ENCODE measurements around the gene GCNA. TPM values are rescaled to one million over a fixed set of nuclear protein-coding genes. Genes with fewer than 3 reads are reported as not detected.

Gene GCNA
- total and polyA plus RNA-seq, 2 experiments from 2014 or later = 1.2 to 1.5 TPM

GRCh38 chrX:71637253-71637618 lies 59.0 kb downstream of the GCNA start:
- Mint-ChIP-seq H3K4me1 (no peaks in the 10 kb centered on the region), H3K4me3 (no peak overlapping the region), H3K27me3 (ENCODE audit: insufficient read depth, low read depth, poor library complexity) (peaks cover 2% of the 10 kb centered on the region), H3K9me3 (no peaks in the 10 kb centered on the region), H3K36me3 (ENCODE audit: low read depth) (no peaks in the 10 kb centered on the region), H3K27ac (no peak overlapping the region; the same call in 1 of the 2 replicates)
- Histone ChIP-seq H3K9me2 (ENCODE audit: insufficient read depth) (no peaks in the 10 kb centered on the region), H3K27me3 (ENCODE audit: insufficient read depth) (no peaks in the 10 kb centered on the region), H3K4me2 (no peak overlapping the region), H4K20me1 (replicated peaks; ENCODE audit: insufficient read depth) (no peaks in the 10 kb centered on the region), H3K4me3 (no peak overlapping the region), H3K79me2 (replicated peaks; ENCODE audit: insufficient read depth) (no peaks in the 10 kb centered on the region), H3K27ac (ENCODE audit: low read depth) (no peak overlapping the region), H2AFZ (no peak overlapping the region), H3K4me1 (ENCODE audit: insufficient read depth) (no peaks in the 10 kb centered on the region), H3K36me3 (ENCODE audit: insufficient read depth) (no peaks in the 10 kb centered on the region), H3F3A (replicated peaks; ENCODE audit: low read depth) (no peaks in the 10 kb centered on the region)
- DNase-seq (ENCODE audit: low spot score) = no peak
- TF ChIP-seq JUNB (IDR thresholded peaks at IDR 0.05; ENCODE audit: unreplicated experiment) (no peak), CTCF (conservative IDR thresholded peaks at IDR 0.05; ENCODE audit: low read depth in 2 of 2) (no peak), ZNF331 (CRISPR knock-in tag; IDR thresholded peaks at IDR 0.05; ENCODE audit: low read depth) (no peak), ZNF462 (CRISPR knock-in tag; IDR thresholded peaks at IDR 0.05) (no peak), POLR2AphosphoS5 (IDR thresholded peaks at IDR 0.05; ENCODE audit: low read depth) (no peak), CREB1 (CRISPR knock-in tag; IDR thresholded peaks at IDR 0.05; ENCODE audit: low read depth) (no peak), NANOG (IDR thresholded peaks at IDR 0.05; ENCODE audit: borderline replicate concordance) (no peak), STAT1 (IDR thresholded peaks at IDR 0.05; ENCODE audit: unreplicated experiment) (no peak), EZH2phosphoT487 (IDR thresholded peaks at IDR 0.05; ENCODE audit: unreplicated experiment) (no peak), ETS1 (IDR thresholded peaks at IDR 0.05) (no peak), EZH2 (IDR thresholded peaks at IDR 0.05; ENCODE audit: low read depth, unreplicated experiment) (no peak)
- no peak for ATAC-seq

Measured in GM23338 (cell line).